Measurements from ENCODE around the gene FOXK2.

DNA sequence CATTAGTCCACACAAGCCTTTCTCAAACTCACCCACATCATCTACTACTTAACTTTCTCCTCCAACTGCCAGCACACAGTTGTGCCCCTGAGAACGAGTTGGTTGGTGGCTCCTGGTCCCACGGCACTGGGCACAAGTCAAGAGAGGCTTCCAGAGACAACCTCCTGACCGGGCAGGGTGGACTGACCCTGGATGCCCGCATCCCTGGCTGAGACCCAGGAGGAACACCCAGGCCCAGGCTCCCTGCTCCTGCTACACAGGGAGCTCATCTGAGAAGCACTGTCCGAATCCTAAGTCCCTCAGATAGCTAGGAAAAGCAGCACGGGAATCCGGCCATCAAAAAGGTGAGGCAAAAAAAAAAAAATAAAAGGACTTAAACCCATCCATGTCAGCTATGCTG, 99.7 kb downstream of the FOXK2 start:
- no peak for TF ChIP-seq POLR2AphosphoS5 (IDR thresholded peaks at IDR 0.05)
- TF ChIP-seq, protein P1, sequence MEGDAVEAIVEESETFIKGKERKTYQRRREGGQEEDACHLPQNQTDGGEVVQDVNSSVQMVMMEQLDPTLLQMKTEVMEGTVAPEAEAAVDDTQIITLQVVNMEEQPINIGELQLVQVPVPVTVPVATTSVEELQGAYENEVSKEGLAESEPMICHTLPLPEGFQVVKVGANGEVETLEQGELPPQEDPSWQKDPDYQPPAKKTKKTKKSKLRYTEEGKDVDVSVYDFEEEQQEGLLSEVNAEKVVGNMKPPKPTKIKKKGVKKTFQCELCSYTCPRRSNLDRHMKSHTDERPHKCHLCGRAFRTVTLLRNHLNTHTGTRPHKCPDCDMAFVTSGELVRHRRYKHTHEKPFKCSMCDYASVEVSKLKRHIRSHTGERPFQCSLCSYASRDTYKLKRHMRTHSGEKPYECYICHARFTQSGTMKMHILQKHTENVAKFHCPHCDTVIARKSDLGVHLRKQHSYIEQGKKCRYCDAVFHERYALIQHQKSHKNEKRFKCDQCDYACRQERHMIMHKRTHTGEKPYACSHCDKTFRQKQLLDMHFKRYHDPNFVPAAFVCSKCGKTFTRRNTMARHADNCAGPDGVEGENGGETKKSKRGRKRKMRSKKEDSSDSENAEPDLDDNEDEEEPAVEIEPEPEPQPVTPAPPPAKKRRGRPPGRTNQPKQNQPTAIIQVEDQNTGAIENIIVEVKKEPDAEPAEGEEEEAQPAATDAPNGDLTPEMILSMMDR (IDR thresholded peaks at IDR 0.05): no peak

Measured in breast epithelium (tissue), 3 donors.